ENCODE measurements around the gene CENPP.

CENPP gene

DNA sequence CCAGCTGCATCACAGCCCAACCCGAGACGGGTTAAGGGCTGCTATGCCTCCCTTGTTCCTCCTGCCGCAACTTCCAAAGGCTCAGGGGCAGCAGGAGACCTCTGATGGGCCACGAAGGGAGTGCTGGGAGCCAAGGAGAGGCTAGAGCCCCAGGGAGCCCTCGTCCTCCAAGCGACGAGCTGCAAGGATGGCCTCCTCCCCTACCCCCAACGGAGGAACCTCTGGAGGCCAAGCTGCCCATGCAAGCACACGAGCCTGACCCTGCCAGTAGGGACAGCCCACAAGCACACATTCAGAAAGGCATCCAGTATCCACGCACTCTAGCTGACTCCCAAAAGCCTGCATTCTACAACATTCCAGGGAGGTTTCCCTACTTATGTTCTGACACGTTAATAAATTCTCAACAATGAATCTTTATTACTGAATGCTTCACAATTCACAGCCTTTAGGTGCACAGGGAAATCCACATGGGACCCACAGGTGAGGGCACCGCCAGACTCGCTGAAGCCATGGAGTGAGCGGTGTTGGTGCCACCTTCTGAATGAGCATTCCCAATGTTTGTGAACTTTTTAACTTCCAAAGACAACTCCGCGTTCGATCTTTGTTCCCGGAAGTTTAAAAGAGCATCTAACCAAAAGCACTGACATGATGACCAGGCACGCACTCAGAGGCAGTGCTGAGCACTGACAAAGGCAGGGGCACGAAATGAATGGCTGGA lies 315.5 kb downstream of the CENPP start:
- WGBS (ENCODE audit: insufficient coverage, insufficient read length): no CpG with 5 or more reads among the region's 20 CpGs
- Histone ChIP-seq H3K4me1 (ENCODE audit: control insufficient read depth, insufficient read depth, low read length) (no peaks in the 10 kb centered on the region), H3K27ac (ENCODE audit: low read length) (no peak overlapping the region), H3K9me3 (ENCODE audit: control insufficient read depth, insufficient read depth, low read length) (no peaks in the 10 kb centered on the region), H3K27me3 (ENCODE audit: control insufficient read depth, insufficient read depth, low read length) (no peaks in the 10 kb centered on the region), H3K36me3 (ENCODE audit: control insufficient read depth, insufficient read depth, low read length) (peaks cover 16% of the 10 kb centered on the region; the same call in 1 of the 2 replicates), H3K4me3 (ENCODE audit: low read length) (no peak overlapping the region)
- no peak for DNase-seq (ENCODE audit: low read depth, low spot score)

DNA sequence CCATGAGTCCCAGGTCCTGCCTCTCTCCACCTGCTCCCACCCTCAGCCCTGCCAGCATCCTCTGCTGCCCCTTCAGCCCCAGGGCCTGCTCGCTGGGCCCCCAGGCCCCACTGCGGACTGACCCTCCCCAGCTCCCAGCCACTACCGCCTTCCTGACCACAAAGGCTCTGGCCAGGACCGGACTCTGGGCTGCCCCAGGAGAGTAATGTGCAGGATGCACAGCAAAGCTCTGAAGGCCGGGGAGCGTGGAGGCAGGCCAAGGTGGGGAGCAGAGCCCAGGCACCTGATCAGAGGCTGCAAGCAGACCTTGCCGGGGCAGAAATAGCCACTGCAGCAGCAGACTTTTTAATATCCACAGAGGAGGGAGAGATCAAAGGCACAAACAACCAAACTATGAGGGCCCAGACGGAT lies 316.3 kb downstream of the CENPP start:
- Histone ChIP-seq H3K27ac (ENCODE audit: low read length) (no peak overlapping the region), H3K36me3 (ENCODE audit: control insufficient read depth, insufficient read depth, low read length) (peaks cover 16% of the 10 kb centered on the region; the same call in 1 of the 2 replicates), H3K4me1 (ENCODE audit: control insufficient read depth, insufficient read depth, low read length) (no peaks in the 10 kb centered on the region), H3K4me3 (ENCODE audit: low read length) (no peak overlapping the region), H3K27me3 (ENCODE audit: control insufficient read depth, insufficient read depth, low read length) (no peaks in the 10 kb centered on the region), H3K9me3 (ENCODE audit: control insufficient read depth, insufficient read depth, low read length) (no peaks in the 10 kb centered on the region)
- DNase-seq (ENCODE audit: low read depth, low spot score): no peak
- WGBS (ENCODE audit: insufficient coverage, insufficient read length): no CpG with 5 or more reads among the region's 8 CpGs

DNA sequence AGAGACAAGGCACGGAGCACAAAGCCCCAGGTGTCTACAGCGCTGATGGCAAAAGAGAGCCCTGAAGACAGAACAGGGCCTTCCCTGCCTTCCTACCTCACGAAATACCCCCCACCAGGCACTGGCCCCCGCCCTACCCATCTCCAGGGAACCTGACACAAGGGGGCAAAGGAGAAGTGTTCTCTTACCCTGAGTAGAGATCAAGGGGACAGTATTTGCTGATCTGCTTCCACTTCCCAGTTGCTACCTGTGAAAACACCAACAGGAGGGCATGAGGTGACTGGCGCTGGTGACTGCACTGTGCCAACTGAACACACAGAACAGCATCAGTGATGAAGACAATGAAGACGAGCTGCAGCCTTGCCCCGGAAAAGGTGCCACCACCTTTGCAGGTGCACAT lies 316.8 kb downstream of the CENPP start:
- no CpG with 5 or more reads among the region's 7 CpGs for whole genome bisulfite sequencing (ENCODE audit: insufficient coverage, insufficient read length)
- Histone ChIP-seq H3K4me3 (ENCODE audit: low read length) (no peak overlapping the region), H3K36me3 (ENCODE audit: control insufficient read depth, insufficient read depth, low read length) (peaks cover 13% of the 10 kb centered on the region; the same call in 1 of the 2 replicates), H3K4me1 (ENCODE audit: control insufficient read depth, insufficient read depth, low read length) (no peaks in the 10 kb centered on the region), H3K9me3 (ENCODE audit: control insufficient read depth, insufficient read depth, low read length) (no peaks in the 10 kb centered on the region), H3K27me3 (ENCODE audit: control insufficient read depth, insufficient read depth, low read length) (no peaks in the 10 kb centered on the region), H3K27ac (ENCODE audit: low read length) (no peak overlapping the region)
- DNase-seq (ENCODE audit: low read depth, low spot score): no peak

DNA sequence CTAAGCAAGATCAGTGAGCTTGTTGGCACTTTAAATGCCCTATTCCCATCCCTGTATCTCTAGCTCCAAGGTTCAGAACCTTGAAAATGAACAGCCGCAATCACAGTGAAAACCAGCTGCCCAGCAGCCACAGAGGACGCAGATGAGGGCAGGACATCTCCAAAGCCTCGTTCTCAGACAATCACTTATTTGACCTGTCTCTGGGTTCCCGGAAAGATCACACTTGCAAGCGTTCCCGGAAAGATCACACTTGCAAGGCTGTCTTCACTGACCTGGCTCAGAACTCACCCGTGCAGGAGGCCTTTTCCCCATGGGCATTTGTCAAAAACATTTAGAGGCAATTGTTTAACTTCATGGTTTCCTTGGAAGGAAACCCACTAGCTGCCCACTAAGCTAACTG lies 318.5 kb downstream of the CENPP start:
- WGBS (ENCODE audit: insufficient coverage, insufficient read length): no CpG with 5 or more reads among the region's 7 CpGs
- Histone ChIP-seq H3K36me3 (ENCODE audit: control insufficient read depth, insufficient read depth, low read length) (peaks cover 10% of the 10 kb centered on the region; the same call in 1 of the 2 replicates), H3K27ac (ENCODE audit: low read length) (no peak overlapping the region)

DNA sequence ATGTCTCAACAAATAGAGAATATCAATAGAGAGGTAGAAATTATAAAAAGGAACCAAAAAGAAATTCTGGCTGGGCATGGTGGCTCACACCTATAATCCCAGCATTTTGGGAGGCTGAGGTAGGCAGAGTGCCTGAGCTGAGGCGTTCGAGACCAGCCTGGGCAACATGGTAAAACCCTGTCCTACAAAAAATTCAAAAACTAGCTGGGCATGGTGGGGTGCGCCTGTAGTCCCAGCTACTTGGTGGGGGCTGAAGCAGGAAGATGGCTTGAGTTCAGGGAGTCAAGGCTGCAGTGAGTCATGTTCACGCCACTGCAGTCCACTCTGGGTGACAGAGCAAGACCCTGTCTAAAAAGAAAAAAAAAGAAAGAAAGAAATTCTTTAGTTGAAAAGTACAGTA lies 319.3 kb downstream of the CENPP start:
- peaks cover 10% of the 10 kb centered on the region; the same call in 1 of the 2 replicates for H3K36me3 ChIP-seq (ENCODE audit: control insufficient read depth, insufficient read depth, low read length)
- WGBS (ENCODE audit: insufficient coverage, insufficient read length): no CpG with 5 or more reads among the region's 4 CpGs

More for the DNA sequence above, 318.5 kb downstream of the CENPP start:
- Histone ChIP-seq H3K4me1 (ENCODE audit: control insufficient read depth, insufficient read depth, low read length) (no peaks in the 10 kb centered on the region), H3K9me3 (ENCODE audit: control insufficient read depth, insufficient read depth, low read length) (no peaks in the 10 kb centered on the region), H3K4me3 (ENCODE audit: low read length) (no peak overlapping the region), H3K27me3 (ENCODE audit: control insufficient read depth, insufficient read depth, low read length) (no peaks in the 10 kb centered on the region)
- no peak for DNase-seq (ENCODE audit: low read depth, low spot score)

DNA sequence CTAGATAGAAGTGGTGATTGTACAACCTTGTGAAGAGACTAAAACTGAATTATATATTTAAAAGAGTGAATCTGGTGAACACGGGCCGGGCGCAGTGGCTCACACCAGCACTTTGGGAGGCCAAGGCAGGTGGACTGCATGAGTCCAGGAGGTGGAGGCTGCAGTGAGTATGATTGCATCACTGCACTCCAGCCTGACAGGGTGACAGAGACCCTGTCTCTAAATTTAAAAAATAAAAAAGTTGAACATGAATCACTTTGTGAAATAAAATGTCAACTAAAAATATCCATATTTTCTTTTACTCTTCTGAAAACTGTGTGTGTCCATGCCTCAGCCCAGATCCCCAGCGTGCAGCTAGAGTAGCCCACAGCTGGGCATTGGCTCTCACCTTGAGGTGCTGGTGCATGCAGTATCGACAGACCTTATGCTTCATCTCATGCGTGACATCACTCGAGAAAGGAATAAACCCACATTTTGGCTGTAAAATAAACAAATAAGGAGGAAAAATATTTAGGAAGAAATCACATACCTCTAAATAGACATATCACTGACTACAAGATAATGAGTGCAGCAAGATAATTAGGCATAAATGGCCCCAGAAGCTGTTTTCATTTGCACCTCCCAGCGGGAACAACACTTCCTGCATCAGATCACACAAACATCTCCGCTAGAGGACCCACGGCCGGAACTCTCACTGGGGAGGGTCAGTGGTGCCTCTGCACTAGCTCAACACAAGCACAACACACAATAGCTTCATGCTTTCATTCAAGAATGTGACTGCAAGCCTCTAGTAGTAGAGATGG lies 322.1 kb downstream of the CENPP start:
- Histone ChIP-seq H3K4me3 (ENCODE audit: low read length) (no peak overlapping the region), H3K27me3 (ENCODE audit: control insufficient read depth, insufficient read depth, low read length) (no peaks in the 10 kb centered on the region), H3K4me1 (ENCODE audit: control insufficient read depth, insufficient read depth, low read length) (no peaks in the 10 kb centered on the region), H3K27ac (ENCODE audit: low read length) (no peak overlapping the region), H3K9me3 (ENCODE audit: control insufficient read depth, insufficient read depth, low read length) (no peaks in the 10 kb centered on the region), H3K36me3 (ENCODE audit: control insufficient read depth, insufficient read depth, low read length) (peaks cover 6% of the 10 kb centered on the region; the same call in 1 of the 2 replicates)
- WGBS (ENCODE audit: insufficient coverage, insufficient read length): no CpG with 5 or more reads among the region's 11 CpGs
- DNase-seq (ENCODE audit: low read depth, low spot score): no peak

More for the DNA sequence above, 319.3 kb downstream of the CENPP start:
- Histone ChIP-seq H3K9me3 (ENCODE audit: control insufficient read depth, insufficient read depth, low read length) (no peaks in the 10 kb centered on the region), H3K27me3 (ENCODE audit: control insufficient read depth, insufficient read depth, low read length) (no peaks in the 10 kb centered on the region), H3K4me3 (ENCODE audit: low read length) (no peak overlapping the region), H3K27ac (ENCODE audit: low read length) (no peak overlapping the region), H3K4me1 (ENCODE audit: control insufficient read depth, insufficient read depth, low read length) (no peaks in the 10 kb centered on the region)
- DNase-seq (ENCODE audit: low read depth, low spot score): no peak

DNA sequence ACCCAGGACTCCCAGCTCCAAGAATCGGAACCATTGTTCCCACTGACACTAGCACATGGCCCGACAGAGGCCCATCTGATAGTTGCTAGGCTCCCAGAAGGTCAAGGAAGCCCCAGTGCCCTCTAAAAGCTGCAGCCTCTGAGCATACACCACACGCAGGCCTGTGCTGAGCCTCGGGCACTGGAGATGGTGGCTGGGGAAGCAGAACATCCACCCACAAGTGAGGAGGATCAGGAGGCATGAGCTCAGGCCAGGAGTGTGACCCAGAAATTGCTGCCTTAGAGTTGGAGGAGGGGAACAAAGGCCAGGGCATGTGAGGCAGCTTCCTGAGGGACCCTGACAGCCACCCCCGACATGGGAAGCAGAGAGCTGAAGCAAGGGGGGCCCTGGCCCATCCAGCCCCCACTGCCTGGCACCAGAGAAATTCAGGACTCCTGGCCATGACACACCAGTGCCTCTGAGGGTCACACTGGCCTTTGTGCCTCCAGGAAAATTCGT lies 322.8 kb downstream of the CENPP start:
- no peak for DNase-seq (ENCODE audit: low read depth, low spot score)
- no CpG with 5 or more reads among the region's 6 CpGs for WGBS (ENCODE audit: insufficient coverage, insufficient read length)

DNA sequence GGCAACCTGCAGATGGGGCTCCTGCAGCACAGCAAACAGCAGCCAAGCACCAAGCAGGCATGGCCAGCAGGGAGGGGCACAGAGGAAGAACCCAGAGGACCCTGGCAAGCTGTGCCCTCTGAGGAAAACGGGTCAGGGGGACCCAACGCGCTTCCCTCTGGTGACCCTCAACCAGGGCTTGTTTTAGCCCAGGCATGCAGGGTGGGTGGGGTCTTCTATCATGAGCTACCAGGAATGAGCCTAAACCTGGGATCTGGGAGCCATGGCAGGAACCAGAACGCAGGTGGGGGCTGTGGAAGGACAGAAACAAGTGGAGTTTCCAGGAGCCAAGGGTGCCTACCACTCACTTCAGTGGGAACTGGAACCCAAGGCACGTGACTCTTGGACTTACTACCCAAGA lies 323.3 kb downstream of the CENPP start:
- no peaks in the 10 kb centered on the region for H3K4me1 ChIP-seq (ENCODE audit: control insufficient read depth, insufficient read depth, low read length)
- 0 out of 2 replicates have a peak, but pooled peaks cover 7% of the 10 kb centered on the region for H3K36me3 ChIP-seq (ENCODE audit: control insufficient read depth, insufficient read depth, low read length)
- H3K4me3 ChIP-seq (ENCODE audit: low read length): no peak overlapping the region
- H3K27ac ChIP-seq (ENCODE audit: low read length): no peak overlapping the region
- DNase-seq (ENCODE audit: low read depth, low spot score): no peak
- no peaks in the 10 kb centered on the region for H3K27me3 ChIP-seq (ENCODE audit: control insufficient read depth, insufficient read depth, low read length)
- no CpG with 5 or more reads among the region's 5 CpGs for WGBS (ENCODE audit: insufficient coverage, insufficient read length)
- H3K9me3 ChIP-seq (ENCODE audit: control insufficient read depth, insufficient read depth, low read length): no peaks in the 10 kb centered on the region

More for the DNA sequence above, 322.8 kb downstream of the CENPP start:
- H3K27ac ChIP-seq (ENCODE audit: low read length): no peak overlapping the region
- H3K9me3 ChIP-seq (ENCODE audit: control insufficient read depth, insufficient read depth, low read length): no peaks in the 10 kb centered on the region
- H3K4me3 ChIP-seq (ENCODE audit: low read length): no peak overlapping the region
- H3K27me3 ChIP-seq (ENCODE audit: control insufficient read depth, insufficient read depth, low read length): no peaks in the 10 kb centered on the region
- 0 out of 2 replicates have a peak, but pooled peaks cover 7% of the 10 kb centered on the region for H3K36me3 ChIP-seq (ENCODE audit: control insufficient read depth, insufficient read depth, low read length)
- no peaks in the 10 kb centered on the region for H3K4me1 ChIP-seq (ENCODE audit: control insufficient read depth, insufficient read depth, low read length)

DNA sequence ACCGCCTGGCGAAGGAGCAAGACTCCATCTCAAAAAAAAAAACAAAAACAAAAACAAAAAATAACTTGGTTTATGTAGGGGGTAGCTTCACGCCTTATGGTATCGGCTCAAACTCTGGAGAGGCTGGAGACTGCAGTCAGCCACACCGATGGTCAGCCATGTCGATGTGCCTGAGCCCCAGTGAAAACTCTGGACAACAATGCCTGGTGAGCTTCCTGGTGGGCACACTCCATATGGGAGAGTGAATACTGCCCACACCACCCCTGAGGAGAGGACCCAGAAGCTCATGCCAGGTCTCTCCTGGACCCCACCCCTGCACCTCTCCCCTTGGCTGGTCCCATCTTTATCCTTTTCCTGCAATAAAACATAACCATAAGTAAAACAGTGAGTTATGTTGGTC lies 324.5 kb downstream of the CENPP start:
- no peaks in the 10 kb centered on the region for H3K4me1 ChIP-seq (ENCODE audit: control insufficient read depth, insufficient read depth, low read length)
- H3K4me3 ChIP-seq (ENCODE audit: low read length): no peak overlapping the region
- no peak for DNase-seq (ENCODE audit: low read depth, low spot score)
- H3K36me3 ChIP-seq (ENCODE audit: control insufficient read depth, insufficient read depth, low read length): peaks cover 11% of the 10 kb centered on the region; the same call in 1 of the 2 replicates
- no CpG with 5 or more reads among the region's 6 CpGs for WGBS (ENCODE audit: insufficient coverage, insufficient read length)
- H3K27me3 ChIP-seq (ENCODE audit: control insufficient read depth, insufficient read depth, low read length): no peaks in the 10 kb centered on the region
- no peak overlapping the region for H3K27ac ChIP-seq (ENCODE audit: low read length)
- no peaks in the 10 kb centered on the region for H3K9me3 ChIP-seq (ENCODE audit: control insufficient read depth, insufficient read depth, low read length)

DNA sequence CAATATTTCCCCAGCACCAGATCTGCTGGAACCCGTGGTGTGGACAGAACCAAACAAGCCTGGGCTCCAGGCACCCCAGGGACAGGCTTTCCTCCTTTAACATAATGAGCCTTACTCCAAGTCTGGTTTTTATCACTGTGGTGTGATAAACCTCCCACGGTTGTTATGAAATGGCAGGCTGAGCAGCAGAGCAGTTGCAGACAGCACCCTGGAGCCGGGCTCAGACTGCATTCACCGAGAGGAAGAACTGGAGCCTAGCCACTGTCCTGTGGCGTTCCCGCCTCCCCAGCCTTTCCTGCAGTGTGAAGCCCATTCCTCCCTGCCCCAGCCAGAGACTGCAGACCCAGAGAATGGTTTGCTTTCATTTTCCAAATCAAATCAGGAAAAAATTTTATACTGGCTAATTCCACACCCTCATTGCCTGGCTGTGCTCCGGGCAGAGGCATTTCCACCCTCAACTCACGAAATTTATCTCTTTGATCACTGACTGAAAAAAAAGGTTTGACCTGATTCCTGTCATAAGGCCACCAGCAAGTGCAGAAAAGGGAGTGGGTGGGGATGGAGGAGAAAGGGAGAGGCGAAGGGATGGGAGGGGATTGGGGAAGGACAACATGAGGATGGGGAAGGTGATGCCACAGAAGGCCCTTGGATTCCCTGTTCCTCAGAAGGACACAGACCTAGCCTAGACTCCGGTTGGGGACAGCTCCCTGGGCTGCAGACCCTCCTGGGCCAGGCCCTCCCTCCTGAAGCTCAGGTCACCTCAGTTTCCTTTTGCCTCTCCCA lies 325.3 kb downstream of the CENPP start:
- Histone ChIP-seq H3K36me3 (ENCODE audit: control insufficient read depth, insufficient read depth, low read length) (peaks cover 11% of the 10 kb centered on the region; the same call in 1 of the 2 replicates), H3K9me3 (ENCODE audit: control insufficient read depth, insufficient read depth, low read length) (no peaks in the 10 kb centered on the region), H3K4me1 (ENCODE audit: control insufficient read depth, insufficient read depth, low read length) (no peaks in the 10 kb centered on the region), H3K27me3 (ENCODE audit: control insufficient read depth, insufficient read depth, low read length) (no peaks in the 10 kb centered on the region), H3K27ac (ENCODE audit: low read length) (no peak overlapping the region), H3K4me3 (ENCODE audit: low read length) (no peak overlapping the region)
- no peak for DNase-seq (ENCODE audit: low read depth, low spot score)
- no CpG with 5 or more reads among the region's 10 CpGs for WGBS (ENCODE audit: insufficient coverage, insufficient read length)
